ENCODE measurements around the gene CREB3L2.
"Not testable (repeated sequence)": the region's sequence is repeated elsewhere in the genome, so short reads cannot be mapped to it uniquely, and the experiment has no call there.

Gene CREB3L2

DNA sequence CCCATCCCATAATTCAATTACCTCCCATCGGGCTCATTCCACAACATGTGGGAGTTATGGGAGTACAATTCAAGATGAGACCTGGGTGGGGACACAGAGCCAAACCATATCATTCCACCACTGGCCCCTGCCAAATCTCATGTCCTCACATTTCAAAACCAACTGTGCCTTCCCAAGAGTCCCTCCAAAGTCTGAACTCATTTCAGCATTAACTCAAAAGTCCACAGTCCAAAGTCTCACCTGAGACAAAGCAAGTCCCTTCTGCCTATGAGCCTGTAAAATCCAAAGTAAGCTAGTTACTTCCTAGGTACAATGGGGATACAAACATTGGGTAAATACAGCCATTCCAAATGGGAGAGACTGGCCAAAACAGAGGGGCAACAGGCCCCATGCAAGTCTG lies 170.3 kb downstream of the CREB3L2 start:
- not testable (repeated sequence) for DNase-seq

DNA sequence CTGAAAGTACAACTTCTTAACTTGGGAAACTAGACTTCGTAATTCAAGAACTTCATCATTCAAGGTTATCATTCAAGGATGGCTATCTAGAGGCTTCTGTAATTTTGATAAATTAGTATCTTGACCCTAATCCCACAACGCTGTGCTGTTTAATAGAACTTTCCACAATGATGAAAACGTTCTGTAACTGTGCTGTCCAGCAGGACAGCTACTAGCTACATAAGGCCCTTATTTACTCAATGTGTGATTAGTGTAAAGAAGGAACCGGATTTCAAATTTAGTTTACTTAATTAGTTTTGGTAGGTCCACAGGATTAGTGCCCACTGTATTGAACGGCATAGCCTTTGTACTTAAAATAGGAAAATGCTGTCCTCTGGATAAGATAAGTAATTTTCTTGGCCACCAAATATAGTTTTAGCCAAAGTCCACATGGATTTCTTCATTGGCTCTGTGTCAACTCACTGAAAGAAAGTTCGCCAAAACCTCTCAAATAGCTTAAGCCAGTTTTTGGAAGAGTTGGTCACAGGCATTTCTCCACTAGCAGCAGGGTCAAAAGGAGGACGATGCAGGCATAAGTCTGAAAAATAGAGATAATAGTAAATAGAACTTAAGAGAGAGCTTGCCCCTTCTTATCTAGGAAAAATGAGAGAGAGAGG lies 172.4 kb downstream of the CREB3L2 start:
- DNase-seq = no peak

- DNase-seq = no peak
Measured at GRCh38 chr7:137828456-137828855, 173.4 kb downstream of the CREB3L2 start.

DNA sequence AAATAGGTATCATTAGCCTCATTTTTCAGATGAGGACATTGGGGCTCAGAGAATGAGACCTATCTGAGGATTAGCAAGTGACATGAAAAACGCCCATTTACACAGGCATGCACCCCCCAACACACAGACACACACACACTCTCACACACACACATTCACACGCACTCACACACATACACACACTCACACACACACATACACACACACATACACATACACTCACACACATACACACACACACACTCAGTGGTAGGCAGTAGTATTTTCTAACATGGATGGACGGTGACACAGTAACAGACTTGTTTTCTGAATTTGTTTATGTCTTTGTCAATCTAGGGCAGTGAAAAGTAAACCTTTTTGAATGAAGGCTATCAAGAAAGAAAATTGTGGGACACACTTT lies 176.4 kb downstream of the CREB3L2 start:
- no peak for DNase-seq

Data from CD4-positive, alpha-beta T cell treated with Interleukin-1 beta for 1 hour (primary cell).